ENCODE data around the gene EPN1.

DNA sequence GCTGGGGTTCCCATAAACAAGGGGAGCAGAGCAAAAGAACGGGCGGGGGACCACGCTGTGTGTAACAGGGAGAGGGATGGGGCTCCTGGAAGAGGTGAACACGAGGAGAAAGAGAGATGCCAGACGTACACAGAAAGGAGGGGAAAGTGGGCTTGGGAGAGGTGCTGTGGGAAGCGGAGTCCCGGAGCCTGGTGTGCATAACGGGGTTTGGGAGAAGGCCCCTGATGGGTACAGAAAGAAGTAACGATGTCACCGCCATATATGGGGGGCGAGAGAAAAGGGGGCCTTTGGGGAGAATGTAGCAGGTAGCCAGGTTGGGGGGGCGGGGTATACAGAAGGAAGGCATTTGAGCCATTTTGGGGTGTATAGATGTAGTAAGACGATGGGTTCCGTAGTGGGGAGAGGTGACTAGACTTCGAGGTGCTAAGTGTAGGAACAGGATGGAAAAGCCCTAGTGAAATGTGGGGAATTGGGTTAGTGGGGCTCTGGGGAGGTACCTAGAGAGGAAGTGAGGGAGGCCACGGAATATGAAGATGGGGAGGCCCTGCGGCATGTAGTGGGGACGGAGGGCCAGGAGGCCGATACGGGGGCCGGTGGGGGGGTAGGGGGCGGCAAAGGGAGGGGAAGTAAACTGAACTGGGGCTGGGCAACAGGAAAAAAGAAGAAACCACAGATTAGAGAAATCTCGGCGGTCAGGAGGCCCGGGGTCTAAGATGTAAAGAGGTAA lies 33.4 kb upstream of the EPN1 start:
- TF ChIP-seq, protein P1, sequence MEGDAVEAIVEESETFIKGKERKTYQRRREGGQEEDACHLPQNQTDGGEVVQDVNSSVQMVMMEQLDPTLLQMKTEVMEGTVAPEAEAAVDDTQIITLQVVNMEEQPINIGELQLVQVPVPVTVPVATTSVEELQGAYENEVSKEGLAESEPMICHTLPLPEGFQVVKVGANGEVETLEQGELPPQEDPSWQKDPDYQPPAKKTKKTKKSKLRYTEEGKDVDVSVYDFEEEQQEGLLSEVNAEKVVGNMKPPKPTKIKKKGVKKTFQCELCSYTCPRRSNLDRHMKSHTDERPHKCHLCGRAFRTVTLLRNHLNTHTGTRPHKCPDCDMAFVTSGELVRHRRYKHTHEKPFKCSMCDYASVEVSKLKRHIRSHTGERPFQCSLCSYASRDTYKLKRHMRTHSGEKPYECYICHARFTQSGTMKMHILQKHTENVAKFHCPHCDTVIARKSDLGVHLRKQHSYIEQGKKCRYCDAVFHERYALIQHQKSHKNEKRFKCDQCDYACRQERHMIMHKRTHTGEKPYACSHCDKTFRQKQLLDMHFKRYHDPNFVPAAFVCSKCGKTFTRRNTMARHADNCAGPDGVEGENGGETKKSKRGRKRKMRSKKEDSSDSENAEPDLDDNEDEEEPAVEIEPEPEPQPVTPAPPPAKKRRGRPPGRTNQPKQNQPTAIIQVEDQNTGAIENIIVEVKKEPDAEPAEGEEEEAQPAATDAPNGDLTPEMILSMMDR (IDR thresholded peaks at IDR 0.05), result no peak
- no peak for TF ChIP-seq POLR2AphosphoS5 (IDR thresholded peaks at IDR 0.05)
- TF ChIP-seq POLR2A (IDR thresholded peaks at IDR 0.05), result no peak
